ENCODE measurements around the gene LRRC57. TPM values are rescaled to one million over a fixed set of nuclear protein-coding genes. Genes with fewer than 3 reads are reported as not detected.

Gene LRRC57
- total RNA-seq, 1 experiment from 2014 or later: 28.8 TPM

DNA sequence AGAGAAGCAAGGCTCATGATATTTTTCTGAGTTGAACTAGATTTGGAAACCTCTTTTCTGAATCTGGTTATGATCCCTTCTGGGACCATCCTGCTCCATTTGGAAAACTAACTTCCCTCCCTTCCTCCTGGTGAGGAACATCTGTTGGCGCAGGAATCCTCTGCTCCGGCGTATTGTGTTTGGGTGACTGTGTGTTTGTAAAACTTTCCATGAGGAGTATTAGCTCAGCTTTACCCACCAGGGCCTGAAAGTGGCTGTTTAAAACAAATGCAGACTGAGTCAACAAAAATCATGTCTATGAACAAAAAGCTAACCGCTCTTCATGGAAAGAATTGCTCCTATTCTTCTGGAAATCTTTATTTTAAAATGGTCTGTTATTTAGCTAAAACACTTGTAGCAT, 44.5 kb upstream of the LRRC57 start:
- TF ChIP-seq, protein P1, sequence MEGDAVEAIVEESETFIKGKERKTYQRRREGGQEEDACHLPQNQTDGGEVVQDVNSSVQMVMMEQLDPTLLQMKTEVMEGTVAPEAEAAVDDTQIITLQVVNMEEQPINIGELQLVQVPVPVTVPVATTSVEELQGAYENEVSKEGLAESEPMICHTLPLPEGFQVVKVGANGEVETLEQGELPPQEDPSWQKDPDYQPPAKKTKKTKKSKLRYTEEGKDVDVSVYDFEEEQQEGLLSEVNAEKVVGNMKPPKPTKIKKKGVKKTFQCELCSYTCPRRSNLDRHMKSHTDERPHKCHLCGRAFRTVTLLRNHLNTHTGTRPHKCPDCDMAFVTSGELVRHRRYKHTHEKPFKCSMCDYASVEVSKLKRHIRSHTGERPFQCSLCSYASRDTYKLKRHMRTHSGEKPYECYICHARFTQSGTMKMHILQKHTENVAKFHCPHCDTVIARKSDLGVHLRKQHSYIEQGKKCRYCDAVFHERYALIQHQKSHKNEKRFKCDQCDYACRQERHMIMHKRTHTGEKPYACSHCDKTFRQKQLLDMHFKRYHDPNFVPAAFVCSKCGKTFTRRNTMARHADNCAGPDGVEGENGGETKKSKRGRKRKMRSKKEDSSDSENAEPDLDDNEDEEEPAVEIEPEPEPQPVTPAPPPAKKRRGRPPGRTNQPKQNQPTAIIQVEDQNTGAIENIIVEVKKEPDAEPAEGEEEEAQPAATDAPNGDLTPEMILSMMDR (IDR thresholded peaks at IDR 0.05; ENCODE audit: insufficient read depth in 1 of 2, low read depth in 1 of 2, low read length in 1 of 2, severe bottlenecking in 1 of 2, unreplicated experiment in 1 of 2): no peak
- Histone ChIP-seq H3K27me3 (replicated peaks; ENCODE audit: control insufficient read depth, insufficient read depth, low read length) (no peaks in the 10 kb centered on the region), H3K4me1 (peaks cover 3% of the 10 kb centered on the region; the same call in 1 of the 2 replicates), H3K9me3 (no peaks in the 10 kb centered on the region), H3K36me3 (ENCODE audit: control insufficient read depth, insufficient read depth, low read length) (no peaks in the 10 kb centered on the region), H3K4me3 (ENCODE audit: low read depth, low read length) (no peak overlapping the region)
- Mint-ChIP-seq H3K4me3 (ENCODE audit: unreplicated experiment) (no peak overlapping the region), H3K4me1 (ENCODE audit: low read depth, unreplicated experiment) (no peaks in the 10 kb centered on the region), H3K27me3 (ENCODE audit: insufficient read depth, unreplicated experiment) (no peaks in the 10 kb centered on the region), H3K27ac (ENCODE audit: unreplicated experiment) (no peak overlapping the region), H3K36me3 (ENCODE audit: insufficient read depth, unreplicated experiment) (no peaks in the 10 kb centered on the region), H3K9me3 (ENCODE audit: unreplicated experiment) (no peaks in the 10 kb centered on the region)
- CTCF ChIA-PET: interaction anchor here (2.2 kb wide), 1 partner anchor 11 kb away, joined by 12 read pairs; no protein-coding TSS in a partner anchor
- POLR2A ChIA-PET: no interaction called here
- no TSS peak for BruUV-seq (replicated peaks)
- intact Hi-C loops (cut with micrococcal nuclease; ENCODE audit: unreplicated experiment): no loop called here
- DNase-seq: no peak

DNA sequence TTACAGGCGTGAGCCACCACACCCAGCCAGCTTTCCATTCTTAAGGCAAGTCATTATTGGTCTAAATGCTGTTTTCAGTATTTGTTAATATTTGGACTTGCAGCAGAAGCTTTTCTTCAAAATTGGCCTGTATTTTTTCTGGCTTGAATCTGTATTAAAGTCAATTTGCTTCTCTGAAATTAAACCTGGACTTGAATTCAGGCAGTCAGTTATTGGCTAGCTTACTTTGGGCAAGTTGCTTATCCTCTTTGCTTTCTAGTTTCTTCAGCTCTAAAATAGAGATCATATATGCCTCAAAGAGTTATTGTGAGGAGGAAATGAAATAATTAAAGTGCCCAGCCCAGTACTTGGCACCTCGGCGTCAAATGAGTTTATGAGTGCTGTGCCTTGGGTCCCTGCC, 44.1 kb upstream of the LRRC57 start:
- Histone ChIP-seq H3K4me3 (ENCODE audit: low read depth, low read length) (no peak overlapping the region), H3K4me1 (peaks cover 3% of the 10 kb centered on the region; the same call in 1 of the 2 replicates), H3K27me3 (replicated peaks; ENCODE audit: control insufficient read depth, insufficient read depth, low read length) (no peaks in the 10 kb centered on the region), H3K36me3 (ENCODE audit: control insufficient read depth, insufficient read depth, low read length) (no peaks in the 10 kb centered on the region), H3K9me3 (no peaks in the 10 kb centered on the region)
- no peak for DNase-seq
- Mint-ChIP-seq H3K27me3 (ENCODE audit: insufficient read depth, unreplicated experiment) (no peaks in the 10 kb centered on the region), H3K27ac (ENCODE audit: unreplicated experiment) (no peak overlapping the region), H3K9me3 (ENCODE audit: unreplicated experiment) (no peaks in the 10 kb centered on the region), H3K4me3 (ENCODE audit: unreplicated experiment) (no peak overlapping the region), H3K36me3 (ENCODE audit: insufficient read depth, unreplicated experiment) (no peaks in the 10 kb centered on the region), H3K4me1 (ENCODE audit: low read depth, unreplicated experiment) (no peaks in the 10 kb centered on the region)
- ChIA-PET POLR2A (no interaction called here), CTCF (interaction anchor here (1.1 to 2.2 kb wide), 2 partner anchors 11 to 13 kb away, joined by 3 to 12 read pairs; no protein-coding TSS in a partner anchor)
- intact Hi-C loops (cut with micrococcal nuclease; ENCODE audit: unreplicated experiment): no loop called here
- BruUV-seq (replicated peaks): no TSS peak
- TF ChIP-seq, protein P1 (IDR thresholded peaks at IDR 0.05; ENCODE audit: insufficient read depth in 1 of 2, low read depth in 1 of 2, low read length in 1 of 2, severe bottlenecking in 1 of 2, unreplicated experiment in 1 of 2): no peak

DNA sequence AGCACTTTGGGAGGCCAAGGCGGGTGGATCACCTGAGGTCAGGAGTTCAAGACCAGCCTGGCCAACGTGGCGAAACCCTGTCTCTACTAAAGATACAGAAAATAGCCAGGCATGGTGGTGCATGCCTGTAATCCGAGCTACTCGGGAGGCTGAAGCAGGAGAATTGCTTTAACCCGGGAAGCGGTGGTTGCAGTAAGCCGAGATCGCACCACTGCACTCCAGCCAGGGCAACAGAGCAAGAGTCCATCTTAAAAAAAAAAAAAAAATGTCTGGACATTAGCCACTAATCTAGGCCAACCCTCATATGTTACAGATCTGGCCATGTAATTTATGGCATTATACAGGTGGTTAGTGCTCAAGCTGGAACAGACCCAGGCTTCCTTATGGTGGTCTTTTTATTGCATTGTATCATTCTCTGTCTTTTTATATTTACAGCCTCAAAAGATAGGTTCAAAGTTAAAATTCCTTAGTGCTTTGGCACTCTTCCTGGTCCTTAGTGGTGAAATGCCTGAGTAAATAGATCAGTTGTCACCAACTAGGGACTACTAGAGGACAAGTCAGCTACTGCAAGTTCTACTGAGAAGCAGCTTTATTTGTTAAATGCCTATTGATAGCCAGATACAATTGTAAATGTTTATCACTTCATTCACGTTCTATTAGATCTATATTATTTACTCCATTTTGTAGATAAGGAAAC, 42.8 kb upstream of the LRRC57 start:
- DNase-seq: no peak
- H3K9me3 Mint-ChIP-seq (ENCODE audit: unreplicated experiment): no peaks in the 10 kb centered on the region
- intact Hi-C loops (cut with micrococcal nuclease; ENCODE audit: unreplicated experiment): no loop called here
- ChIA-PET POLR2A (interaction anchor here (1.2 kb wide), 1 partner anchor 16 kb away, joined by 4 read pairs; the partner anchor contains the start of gene STARD9), CTCF (interaction anchor here (0.7 to 2.2 kb wide), 4 partner anchors 9 to 504 kb away, joined by 3 to 12 read pairs (median 4); partner anchors contain the start of genes HAUS2 and LRRC57)
- Histone ChIP-seq H3K4me1 (peaks cover 3% of the 10 kb centered on the region; the same call in 1 of the 2 replicates), H3K9me3 (no peaks in the 10 kb centered on the region), H3K36me3 (ENCODE audit: control insufficient read depth, insufficient read depth, low read length) (no peaks in the 10 kb centered on the region), H3K4me3 (ENCODE audit: low read depth, low read length) (no peak overlapping the region), H3K27me3 (replicated peaks; ENCODE audit: control insufficient read depth, insufficient read depth, low read length) (no peaks in the 10 kb centered on the region)
- H3K27ac Mint-ChIP-seq (ENCODE audit: unreplicated experiment): no peak overlapping the region
- H3K36me3 Mint-ChIP-seq (ENCODE audit: insufficient read depth, unreplicated experiment): no peaks in the 10 kb centered on the region
- no peak overlapping the region for H3K4me3 Mint-ChIP-seq (ENCODE audit: unreplicated experiment)
- BruUV-seq (replicated peaks): no TSS peak
- H3K4me1 Mint-ChIP-seq (ENCODE audit: low read depth, unreplicated experiment): no peaks in the 10 kb centered on the region
- TF ChIP-seq, protein P1 (IDR thresholded peaks at IDR 0.05; ENCODE audit: insufficient read depth in 1 of 2, low read depth in 1 of 2, low read length in 1 of 2, severe bottlenecking in 1 of 2, unreplicated experiment in 1 of 2): peak; percentile 28 to 36
- H3K27me3 Mint-ChIP-seq (ENCODE audit: insufficient read depth, unreplicated experiment): no peaks in the 10 kb centered on the region
